Measurements from ENCODE around the gene ZMIZ1.

ZMIZ1 gene

DNA sequence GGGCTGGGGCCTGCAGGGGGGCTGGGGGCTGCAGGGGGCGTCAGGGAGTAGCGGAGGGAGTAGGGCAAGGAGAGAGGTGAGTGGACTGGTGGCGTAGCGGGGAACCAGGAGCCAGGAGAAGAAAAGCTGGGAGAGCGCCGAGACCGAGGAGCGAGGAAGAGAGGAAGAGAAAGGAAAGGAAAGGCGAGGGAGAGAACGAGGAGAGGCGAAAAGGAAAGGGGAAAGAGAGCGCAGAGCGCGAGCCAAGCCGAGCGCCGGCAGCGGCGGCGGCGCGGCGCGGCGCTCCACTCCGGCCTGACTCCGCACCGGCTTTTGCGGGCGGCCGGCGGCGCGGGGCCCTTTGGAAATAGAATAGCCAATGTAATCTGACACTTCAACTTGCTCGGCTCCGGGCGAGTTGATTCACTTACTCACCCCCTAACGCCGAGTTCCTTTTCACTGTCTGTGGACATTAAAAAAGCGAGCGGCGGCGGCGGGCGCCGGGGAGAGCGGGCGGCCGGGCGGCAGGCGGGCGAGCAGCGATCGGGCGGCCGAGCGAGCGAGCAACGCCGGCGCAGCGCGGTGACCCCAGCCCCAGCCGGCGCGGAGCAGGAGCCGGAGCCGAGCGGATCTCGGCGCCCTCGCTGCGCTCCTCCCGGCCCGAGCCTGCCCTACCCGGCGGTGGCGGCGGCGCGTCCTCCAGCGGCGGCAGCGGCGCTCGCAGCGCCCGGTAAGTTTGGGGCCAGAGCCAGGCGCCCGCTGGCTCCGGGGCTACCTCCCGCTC is at the start of gene ZMIZ1:
Gene ZMIZ1 (plus strand): TSS at position 405 of the 763 bp plus-strand sequence. CDS start 132,667 bp downstream, outside the sequence.
- H3K27ac ChIP-seq (ENCODE audit: low read length) = no peak within 1 kb of the TSS
- H3K9ac ChIP-seq (ENCODE audit: low read depth, low read length) = peak within 1 kb of the TSS; percentile 88; the same call in 1 of the 2 replicates
- no peaks in the 10 kb centered on the region for H3K36me3 ChIP-seq (ENCODE audit: insufficient read depth, low read depth, low read length)
- H3K9me3 ChIP-seq (ENCODE audit: insufficient read depth, low read depth, low read length) = no peaks in the 10 kb centered on the region
- H3K4me1 ChIP-seq (ENCODE audit: insufficient read depth, low read length) = peaks cover 24% of the 10 kb centered on the region
- peak within 1 kb of the TSS; percentile 96 for H3K4me3 ChIP-seq (ENCODE audit: low read length)
- peaks cover 27% of the 10 kb centered on the region; the same call in 1 of the 2 replicates for H3K27me3 ChIP-seq (ENCODE audit: insufficient read depth, low read length)

DNA sequence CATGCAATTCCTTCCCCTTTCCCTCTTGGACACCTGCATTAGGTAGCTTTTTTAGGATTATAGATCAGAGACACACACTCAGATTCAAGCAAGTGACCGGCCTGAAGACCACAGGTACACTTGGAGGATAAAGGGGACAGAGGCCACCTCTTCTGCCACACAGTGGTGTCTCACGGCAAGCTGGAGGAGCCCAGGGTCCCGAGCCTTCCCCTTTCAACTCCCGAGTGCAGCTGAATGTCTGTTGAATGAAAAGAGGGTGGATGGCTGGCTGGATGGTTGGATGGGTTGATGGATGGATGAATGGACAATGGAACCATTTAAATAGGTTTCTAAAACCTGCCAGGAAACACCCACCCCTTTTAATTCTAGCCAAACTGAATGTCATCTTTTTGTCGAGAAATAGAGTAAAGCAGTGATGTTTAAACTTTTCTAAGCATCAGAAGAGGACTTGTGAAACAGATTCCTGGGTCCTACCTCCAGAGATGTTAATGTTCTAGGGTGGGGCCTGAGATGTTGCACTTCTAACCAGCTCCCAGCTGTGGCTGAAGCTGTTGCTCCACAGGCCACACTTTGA is 49.2 kb upstream of the ZMIZ1 start:
- H3K4me3 ChIP-seq (ENCODE audit: low read length) = no peak overlapping the region
- H3K9me3 ChIP-seq (ENCODE audit: insufficient read depth, low read depth, low read length) = no peaks in the 10 kb centered on the region
- no peak overlapping the region for H3K9ac ChIP-seq (ENCODE audit: low read depth, low read length)
- H3K27me3 ChIP-seq (ENCODE audit: insufficient read depth, low read length) = no peaks in the 10 kb centered on the region
- no peaks in the 10 kb centered on the region for H3K36me3 ChIP-seq (ENCODE audit: insufficient read depth, low read depth, low read length)
- H3K27ac ChIP-seq (ENCODE audit: low read length) = no peak overlapping the region
- H3K4me1 ChIP-seq (ENCODE audit: insufficient read depth, low read length) = no peaks in the 10 kb centered on the region

DNA sequence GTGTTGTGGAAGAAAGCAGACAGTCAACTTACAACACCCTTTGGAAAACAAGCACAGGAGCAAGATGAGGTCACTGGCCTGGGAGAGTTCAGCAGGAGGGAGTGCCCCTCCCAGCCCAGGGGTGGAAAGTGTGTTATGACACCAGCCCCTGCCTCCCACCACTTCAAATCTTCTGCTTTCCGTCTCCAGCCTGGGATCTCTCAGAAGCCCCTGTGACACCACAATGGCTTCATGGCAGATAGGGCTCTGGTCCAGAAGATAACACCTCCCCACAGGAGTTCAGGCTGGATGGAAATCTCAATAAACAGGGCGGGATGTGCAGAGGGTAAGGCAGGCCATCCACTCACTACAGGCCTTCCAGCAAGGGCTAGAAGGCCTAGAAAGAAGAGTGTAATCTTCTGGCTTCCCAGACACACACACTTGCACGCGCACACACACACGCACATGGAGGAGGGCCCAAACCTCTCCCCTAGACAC is 48.7 kb upstream of the ZMIZ1 start:
- H3K4me1 ChIP-seq (ENCODE audit: insufficient read depth, low read length) = no peaks in the 10 kb centered on the region
- no peak overlapping the region for H3K4me3 ChIP-seq (ENCODE audit: low read length)
- no peak overlapping the region for H3K9ac ChIP-seq (ENCODE audit: low read depth, low read length)
- no peak overlapping the region for H3K27ac ChIP-seq (ENCODE audit: low read length)
- no peaks in the 10 kb centered on the region for H3K27me3 ChIP-seq (ENCODE audit: insufficient read depth, low read length)
- no peaks in the 10 kb centered on the region for H3K36me3 ChIP-seq (ENCODE audit: insufficient read depth, low read depth, low read length)
- no peaks in the 10 kb centered on the region for H3K9me3 ChIP-seq (ENCODE audit: insufficient read depth, low read depth, low read length)

DNA sequence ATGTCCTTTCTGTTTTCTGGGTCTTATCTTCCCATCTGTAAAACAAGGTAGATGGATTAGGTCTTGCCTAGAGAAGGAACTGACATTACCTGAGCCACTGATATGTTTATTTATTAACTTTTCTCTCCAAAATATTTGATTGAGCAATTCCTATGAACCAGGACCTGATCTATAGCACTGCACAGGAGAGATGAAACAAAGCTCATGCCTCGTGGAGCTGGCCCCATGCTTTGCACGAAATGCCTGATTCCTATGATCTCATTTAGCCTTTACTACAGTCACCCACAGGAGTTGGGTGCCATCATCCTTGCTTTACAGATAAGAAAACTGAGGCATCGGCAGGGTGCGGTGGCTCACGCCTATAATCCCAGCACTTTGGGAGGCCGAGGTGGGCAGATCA is 48.2 kb upstream of the ZMIZ1 start:
- Histone ChIP-seq H3K4me1 (ENCODE audit: insufficient read depth, low read length) (no peaks in the 10 kb centered on the region), H3K9me3 (ENCODE audit: insufficient read depth, low read depth, low read length) (no peaks in the 10 kb centered on the region), H3K27me3 (ENCODE audit: insufficient read depth, low read length) (no peaks in the 10 kb centered on the region), H3K27ac (ENCODE audit: low read length) (no peak overlapping the region), H3K4me3 (ENCODE audit: low read length) (no peak overlapping the region), H3K9ac (ENCODE audit: low read depth, low read length) (no peak overlapping the region), H3K36me3 (ENCODE audit: insufficient read depth, low read depth, low read length) (no peaks in the 10 kb centered on the region)

GRCh38 chr10:79021331-79021907 is 47.3 kb upstream of the ZMIZ1 start:
- H3K27ac ChIP-seq (ENCODE audit: low read length) = no peak overlapping the region
- H3K27me3 ChIP-seq (ENCODE audit: insufficient read depth, low read length) = no peaks in the 10 kb centered on the region
- no peak overlapping the region for H3K4me3 ChIP-seq (ENCODE audit: low read length)

DNA sequence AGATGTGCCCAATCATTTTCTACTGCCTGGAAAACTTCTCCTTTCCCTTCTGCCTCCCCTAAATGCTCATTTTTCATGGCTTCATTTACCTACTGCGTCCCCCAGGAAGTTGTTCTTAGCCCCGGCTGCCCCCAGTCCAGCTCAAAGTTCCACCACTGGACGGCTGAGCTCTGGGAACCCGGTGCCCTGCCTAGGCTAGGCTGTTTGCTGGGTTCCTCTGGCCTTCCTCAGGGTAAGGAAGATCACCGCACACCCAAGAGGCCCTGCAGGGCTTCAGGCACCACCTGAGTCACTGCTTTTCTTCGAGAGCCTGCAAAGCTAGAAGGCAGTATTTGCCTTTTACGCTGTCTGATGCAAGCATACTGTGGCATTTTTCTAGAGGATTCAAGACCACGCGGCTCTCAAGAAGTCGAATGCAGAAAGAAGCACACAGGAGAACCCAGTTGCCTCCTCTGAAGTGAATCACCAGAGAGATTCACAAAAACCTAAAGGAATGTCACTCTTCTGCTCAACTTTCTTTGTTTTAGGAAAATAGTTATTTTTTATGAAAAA is 46.7 kb upstream of the ZMIZ1 start:
- no peak overlapping the region for H3K4me3 ChIP-seq (ENCODE audit: low read length)
- H3K9ac ChIP-seq (ENCODE audit: low read depth, low read length) = no peak overlapping the region
- H3K27ac ChIP-seq (ENCODE audit: low read length) = no peak overlapping the region
- H3K36me3 ChIP-seq (ENCODE audit: insufficient read depth, low read depth, low read length) = no peaks in the 10 kb centered on the region
- no peaks in the 10 kb centered on the region for H3K27me3 ChIP-seq (ENCODE audit: insufficient read depth, low read length)
- no peaks in the 10 kb centered on the region for H3K9me3 ChIP-seq (ENCODE audit: insufficient read depth, low read depth, low read length)
- H3K4me1 ChIP-seq (ENCODE audit: insufficient read depth, low read length) = no peaks in the 10 kb centered on the region

More at GRCh38 chr10:79021331-79021907, 47.3 kb upstream of the ZMIZ1 start:
- H3K36me3 ChIP-seq (ENCODE audit: insufficient read depth, low read depth, low read length) = no peaks in the 10 kb centered on the region
- no peaks in the 10 kb centered on the region for H3K9me3 ChIP-seq (ENCODE audit: insufficient read depth, low read depth, low read length)
- H3K4me1 ChIP-seq (ENCODE audit: insufficient read depth, low read length) = no peaks in the 10 kb centered on the region
- no peak overlapping the region for H3K9ac ChIP-seq (ENCODE audit: low read depth, low read length)

DNA sequence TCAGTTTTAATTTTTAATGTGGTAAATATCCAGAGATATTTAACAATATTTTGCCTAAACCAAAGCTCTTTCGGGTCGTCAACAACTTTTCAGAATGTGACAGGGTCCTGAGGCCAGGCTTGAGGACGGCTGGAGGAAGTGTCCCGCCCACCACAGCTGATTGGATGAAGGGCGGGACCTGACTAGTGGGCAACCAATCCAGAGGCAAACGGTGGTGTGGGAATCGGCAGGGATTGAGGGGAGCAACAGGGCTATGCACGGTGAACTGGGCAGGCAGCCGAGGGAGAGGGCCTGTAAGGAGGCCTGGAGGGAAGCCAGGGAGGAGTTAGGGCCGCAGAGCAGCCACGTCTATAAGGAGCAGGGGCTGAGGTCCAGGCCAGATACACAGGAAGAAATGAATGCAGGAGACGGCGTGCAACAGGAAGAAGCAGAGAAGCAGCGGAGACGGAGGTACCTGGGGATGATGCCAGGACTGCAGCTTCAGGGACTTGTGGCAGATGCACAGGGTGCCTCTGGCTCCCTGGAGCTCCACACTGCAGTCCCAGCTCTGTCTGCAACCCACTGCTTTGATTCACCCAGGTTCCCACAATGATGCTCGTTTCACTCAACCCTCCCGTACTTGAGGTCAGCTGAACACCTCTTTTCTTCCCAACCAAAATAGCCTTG is 46.1 kb upstream of the ZMIZ1 start:
- no peaks in the 10 kb centered on the region for H3K9me3 ChIP-seq (ENCODE audit: insufficient read depth, low read depth, low read length)
- H3K9ac ChIP-seq (ENCODE audit: low read depth, low read length) = no peak overlapping the region
- H3K27me3 ChIP-seq (ENCODE audit: insufficient read depth, low read length) = no peaks in the 10 kb centered on the region
- no peak overlapping the region for H3K27ac ChIP-seq (ENCODE audit: low read length)
- H3K36me3 ChIP-seq (ENCODE audit: insufficient read depth, low read depth, low read length) = no peaks in the 10 kb centered on the region
- H3K4me3 ChIP-seq (ENCODE audit: low read length) = no peak overlapping the region
- no peaks in the 10 kb centered on the region for H3K4me1 ChIP-seq (ENCODE audit: insufficient read depth, low read length)

GRCh38 chr10:79023240-79024162 is 45.3 kb upstream of the ZMIZ1 start:
- Histone ChIP-seq H3K27ac (ENCODE audit: low read length) (no peak overlapping the region), H3K4me1 (ENCODE audit: insufficient read depth, low read length) (no peaks in the 10 kb centered on the region), H3K4me3 (ENCODE audit: low read length) (no peak overlapping the region)

DNA sequence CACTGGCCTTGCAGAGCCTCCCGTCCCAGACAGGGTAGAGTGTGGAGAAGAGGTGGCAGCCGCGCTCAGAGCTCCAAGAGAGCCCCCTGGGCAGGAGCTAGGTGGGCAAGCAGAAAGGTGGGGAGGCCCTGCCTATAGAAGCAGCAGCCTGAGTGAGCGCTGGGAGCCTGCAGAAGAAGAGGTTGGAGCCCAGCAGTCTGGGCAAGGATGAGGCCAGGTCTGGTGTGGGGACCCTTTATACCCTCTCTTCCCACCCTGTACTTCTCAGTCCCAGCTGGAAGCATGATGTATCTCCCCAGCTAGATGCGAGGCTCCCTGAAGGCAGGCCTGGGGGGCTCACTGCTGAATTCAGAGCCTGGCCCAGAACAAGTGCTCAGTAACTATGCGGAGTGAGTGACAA is 44.5 kb upstream of the ZMIZ1 start:
- H3K4me3 ChIP-seq (ENCODE audit: low read length) = no peak overlapping the region
- H3K9me3 ChIP-seq (ENCODE audit: insufficient read depth, low read depth, low read length) = no peaks in the 10 kb centered on the region
- no peak overlapping the region for H3K9ac ChIP-seq (ENCODE audit: low read depth, low read length)
- no peaks in the 10 kb centered on the region for H3K4me1 ChIP-seq (ENCODE audit: insufficient read depth, low read length)
- H3K27me3 ChIP-seq (ENCODE audit: insufficient read depth, low read length) = no peaks in the 10 kb centered on the region
- H3K36me3 ChIP-seq (ENCODE audit: insufficient read depth, low read depth, low read length) = no peaks in the 10 kb centered on the region
- no peak overlapping the region for H3K27ac ChIP-seq (ENCODE audit: low read length)

More at GRCh38 chr10:79023240-79024162, 45.3 kb upstream of the ZMIZ1 start:
- Histone ChIP-seq H3K36me3 (ENCODE audit: insufficient read depth, low read depth, low read length) (no peaks in the 10 kb centered on the region), H3K27me3 (ENCODE audit: insufficient read depth, low read length) (no peaks in the 10 kb centered on the region), H3K9ac (ENCODE audit: low read depth, low read length) (no peak overlapping the region), H3K9me3 (ENCODE audit: insufficient read depth, low read depth, low read length) (no peaks in the 10 kb centered on the region)

DNA sequence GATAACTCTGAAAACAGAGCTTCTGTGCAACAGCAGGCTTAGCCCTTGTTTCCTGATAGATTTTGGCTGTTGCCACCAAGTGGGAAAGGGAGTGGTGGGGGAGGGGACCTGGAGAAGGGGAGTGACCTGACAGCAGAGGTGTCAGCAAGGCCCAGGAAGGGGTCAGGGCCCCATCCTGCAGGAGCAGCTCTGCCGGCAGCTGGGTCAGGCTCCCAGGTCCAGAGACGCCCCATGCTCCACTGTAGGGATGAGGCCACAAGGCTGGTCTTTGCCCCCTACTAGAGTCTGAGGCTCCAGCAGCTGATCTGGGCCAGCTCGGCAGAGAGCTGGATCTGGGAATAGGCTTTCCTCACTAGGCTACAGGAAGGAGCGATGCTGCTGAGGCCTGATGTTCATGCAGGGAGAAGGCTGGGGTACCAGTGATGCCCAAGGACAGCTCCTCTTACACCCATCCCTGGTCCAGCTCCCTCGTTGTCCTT is 44.0 kb upstream of the ZMIZ1 start:
- Histone ChIP-seq H3K9ac (ENCODE audit: low read depth, low read length) (no peak overlapping the region), H3K9me3 (ENCODE audit: insufficient read depth, low read depth, low read length) (no peaks in the 10 kb centered on the region), H3K4me1 (ENCODE audit: insufficient read depth, low read length) (no peaks in the 10 kb centered on the region), H3K36me3 (ENCODE audit: insufficient read depth, low read depth, low read length) (no peaks in the 10 kb centered on the region), H3K27ac (ENCODE audit: low read length) (no peak overlapping the region), H3K4me3 (ENCODE audit: low read length) (no peak overlapping the region), H3K27me3 (ENCODE audit: insufficient read depth, low read length) (no peaks in the 10 kb centered on the region)

Measured in iPS-20b (cell line).